Measurements from ENCODE around the gene ODAD4.

ODAD4 gene

GRCh38 chr17:41972571-41973407, 42.4 kb downstream of the ODAD4 start:
- peak; percentile 41 for DNase-seq (ENCODE audit: low spot score)

- DNase-seq (ENCODE audit: low spot score): no peak
Observed at GRCh38 chr17:41973408-41973811, 43.0 kb downstream of the ODAD4 start.

GRCh38 chr17:41974031-41974430, 43.6 kb downstream of the ODAD4 start:
- DNase-seq (ENCODE audit: low spot score): no peak

- no peak for DNase-seq (ENCODE audit: low spot score)
Observed at GRCh38 chr17:41974658-41975057, 44.2 kb downstream of the ODAD4 start.

- DNase-seq (ENCODE audit: low spot score): no peak
Observed at GRCh38 chr17:41975099-41976083, 45.0 kb downstream of the ODAD4 start.

GRCh38 chr17:41976142-41976768, 45.8 kb downstream of the ODAD4 start:
- DNase-seq (ENCODE audit: low spot score): no peak

- DNase-seq (ENCODE audit: low spot score): no peak
Observed at GRCh38 chr17:41977991-41978390, 47.6 kb downstream of the ODAD4 start.

- no peak for DNase-seq (ENCODE audit: low spot score)
Observed at GRCh38 chr17:41982026-41982760, 51.8 kb downstream of the ODAD4 start.

- no peak for DNase-seq (ENCODE audit: low spot score)
Observed at GRCh38 chr17:41984454-41984853, 54.0 kb downstream of the ODAD4 start.

GRCh38 chr17:41985919-41986318, 55.5 kb downstream of the ODAD4 start:
- no peak for DNase-seq (ENCODE audit: low spot score)

- DNase-seq (ENCODE audit: low spot score): no peak
Observed at GRCh38 chr17:41986634-41987033, 56.2 kb downstream of the ODAD4 start.

GRCh38 chr17:41987642-41988041, 57.2 kb downstream of the ODAD4 start:
- DNase-seq (ENCODE audit: low spot score): no peak

- DNase-seq (ENCODE audit: low spot score): no peak
Observed at GRCh38 chr17:41988418-41988817, 58.0 kb downstream of the ODAD4 start.

GRCh38 chr17:41989702-41990419, 59.4 kb downstream of the ODAD4 start:
- no peak for DNase-seq (ENCODE audit: low spot score)

GRCh38 chr17:41992576-41992975, 62.2 kb downstream of the ODAD4 start:
- no peak for DNase-seq (ENCODE audit: low spot score)

GRCh38 chr17:41996855-41997164, 66.4 kb downstream of the ODAD4 start:
- DNase-seq (ENCODE audit: low spot score): no peak

GRCh38 chr17:41998497-41998896, 68.1 kb downstream of the ODAD4 start:
- no peak for DNase-seq (ENCODE audit: low spot score)

GRCh38 chr17:42000413-42001133, 70.2 kb downstream of the ODAD4 start:
- DNase-seq (ENCODE audit: low spot score): no peak

- DNase-seq (ENCODE audit: low spot score): no peak
Observed at GRCh38 chr17:42001729-42002128, 71.3 kb downstream of the ODAD4 start.

GRCh38 chr17:42002175-42002791, 71.9 kb downstream of the ODAD4 start:
- DNase-seq (ENCODE audit: low spot score): no peak
